Transverse colon (tissue), 4 donors: ENCODE results near the gene HOXC4. TPM values are rescaled to one million over a fixed set of nuclear protein-coding genes. Genes with fewer than 3 reads are reported as not detected.
"Not testable (repeated sequence)": the region's sequence is repeated elsewhere in the genome, so short reads cannot be mapped to it uniquely, and the experiment has no call there.

ENCODE experiments used
- DNase-seq: peaks from one replicate; pipeline ENCODE4 v3.0.0-alpha.2; 2019
- H3K27ac ChIP-seq, 4 donors: fragments of 200-600 bp; sonication (generic); 2 replicates each; pipeline ENCODE4 v1.5.1; 2016 to 2018; ENCODE audit warnings: inconsistent platforms in 4 of 4
- H3K27me3 ChIP-seq: fragments of 200-600 bp; sonication (generic); 2 replicates; pipeline ENCODE4 v1.5.1; 2017; ENCODE audit warnings: inconsistent platforms
- H3K36me3 ChIP-seq, 4 donors: fragments of 200-600 bp; sonication (generic); 2 replicates each; pipeline ENCODE4 v1.5.1; 2017 to 2019; ENCODE audit warnings: inconsistent platforms in 4 of 4
- H3K4me1 ChIP-seq, 4 donors: fragments of 200-600 bp; sonication (generic); 2 replicates each; pipeline ENCODE4 v1.5.1; 2017 to 2020; ENCODE audit warnings: inconsistent platforms in 4 of 4
- H3K4me3 ChIP-seq, 4 donors: fragments of 200-600 bp; sonication (generic); 1 replicate in 1 of 4; 2 replicates in 3 of 4; pipeline versions ENCODE4 v1.5.1 to v1.6.1; 2017 to 2019; ENCODE audit warnings: inconsistent platforms in 4 of 4
- H3K9me3 ChIP-seq, 2 donors: fragments of 200-600 bp; sonication (generic); 2 replicates each; pipeline ENCODE4 v1.5.1; 2017 to 2019; ENCODE audit warnings: inconsistent platforms in 2 of 2
- EP300 ChIP-seq: sonication (generic); formaldehyde crosslinking; IDR thresholded peaks from one replicate; pipeline ENCODE4 v1.6.1; 2017; ENCODE audit warnings: antibody characterized with exemption, low read depth
- POLR2A ChIP-seq: fragments of 450-650 bp; IDR thresholded peaks from one replicate; pipeline ENCODE4 v1.6.1; 2016; ENCODE audit warnings: antibody characterized with exemption, mild to moderate bottlenecking, moderate library complexity
- POLR2AphosphoS5 ChIP-seq, 3 donors: sonication (generic); formaldehyde crosslinking; IDR thresholded peaks; one replicate each; pipeline ENCODE4 v1.6.1; 2016; ENCODE audit warnings: antibody characterized with exemption in 3 of 3
- WGBS, 2 donors: methylation state at CpG; one replicate each; pipeline ENCODE4 v1.1.5; 2018; ENCODE audit warnings: low coverage in 1 of 2; 5-methylcytosine and 5-hydroxymethylcytosine counted together
- in situ Hi-C, 4 donors: fragments of 200-750 bp; cut with MboI; loops; one replicate each; pipeline versions ENCODE4 v1.15.0 to v1.15.1; 2017; ENCODE audit warnings: low sequenced_read_pairs in 3 of 4, low pct_ligation_motif_present in 1 of 4, low pct_unique_long_range_greater_than_20kb in 1 of 4
- intact Hi-C: fragments of 100-400 bp; cut with DNase I; formaldehyde crosslinking; loops from one replicate; pipeline ENCODE4 v1.15.1; 2023; ENCODE audit warnings: low total_unique reads
- total RNA-seq, 4 donors: library from RNA; depleted of rRNA; stranded (reverse); fragments of >200 nt; gene quantifications; one replicate each; pipeline ENCODE4 v1.1.0, GENCODE V29; 2016
- TF ChIP-seq, protein P1 (sequence below), 5 experiments: fragments of 200-600 bp in 3 of 5; fragments of 450-650 bp in 2 of 5; sonication (generic) in 3 of 5; IDR thresholded peaks; 1 replicate in 2 of 5; 2 replicates in 3 of 5; pipeline ENCODE4 v1.5.1; 2016 to 2017; ENCODE audit warnings: antibody characterized with exemption in 5 of 5, inconsistent platforms in 3 of 5, mild to moderate bottlenecking in 2 of 5, moderate library complexity in 1 of 5

The HOXC4 gene
- total RNA-seq, 4 donors from 2014 or later: 0.64 to 0.68 TPM; not detected in 2

DNA sequence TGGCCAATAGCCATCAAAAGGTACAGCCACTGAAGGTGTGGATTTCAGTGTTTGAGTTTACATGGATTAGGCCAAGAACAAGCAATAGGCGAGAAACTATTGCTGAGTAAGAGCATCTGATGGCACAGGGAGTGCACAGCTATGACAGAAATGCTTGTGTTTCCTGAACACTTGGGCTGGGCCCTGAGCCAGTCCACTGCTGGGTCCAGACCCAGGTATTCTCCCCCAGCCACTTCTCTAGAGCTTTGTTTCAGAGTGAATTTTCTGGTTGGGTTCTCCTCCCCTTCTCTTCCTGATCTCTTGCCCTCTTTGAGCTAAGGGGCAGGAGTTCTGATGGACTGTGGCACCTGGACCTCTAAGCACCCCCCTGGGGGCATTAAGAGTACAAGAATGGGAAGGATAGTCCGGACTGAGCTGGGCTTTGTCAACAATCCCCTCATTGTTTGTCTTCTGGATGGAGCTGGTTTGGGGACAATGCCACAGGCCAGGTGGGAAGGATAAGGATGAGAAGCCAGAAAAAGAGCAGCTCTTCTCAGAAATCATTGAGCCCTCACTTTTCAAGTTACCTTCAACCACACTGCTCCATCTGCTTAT is 12.4 kb upstream of the HOXC4 start:
- intact Hi-C loops: no loop called here
- Histone ChIP-seq H3K9me3 (no peaks in the 10 kb centered on the region), H3K4me1 (no peaks in the 10 kb centered on the region), H3K27me3 (peaks cover 100% of the 10 kb centered on the region), H3K4me3 (no peak overlapping the region), H3K27ac (no peak overlapping the region), H3K36me3 (no peaks in the 10 kb centered on the region)
- in situ Hi-C loops: no loop called here
- DNase-seq: no peak
- TF ChIP-seq POLR2A (no peak), POLR2AphosphoS5 (IDR thresholded peaks at IDR 0.05) (no peak), EP300 (no peak)
- TF ChIP-seq, protein P1, sequence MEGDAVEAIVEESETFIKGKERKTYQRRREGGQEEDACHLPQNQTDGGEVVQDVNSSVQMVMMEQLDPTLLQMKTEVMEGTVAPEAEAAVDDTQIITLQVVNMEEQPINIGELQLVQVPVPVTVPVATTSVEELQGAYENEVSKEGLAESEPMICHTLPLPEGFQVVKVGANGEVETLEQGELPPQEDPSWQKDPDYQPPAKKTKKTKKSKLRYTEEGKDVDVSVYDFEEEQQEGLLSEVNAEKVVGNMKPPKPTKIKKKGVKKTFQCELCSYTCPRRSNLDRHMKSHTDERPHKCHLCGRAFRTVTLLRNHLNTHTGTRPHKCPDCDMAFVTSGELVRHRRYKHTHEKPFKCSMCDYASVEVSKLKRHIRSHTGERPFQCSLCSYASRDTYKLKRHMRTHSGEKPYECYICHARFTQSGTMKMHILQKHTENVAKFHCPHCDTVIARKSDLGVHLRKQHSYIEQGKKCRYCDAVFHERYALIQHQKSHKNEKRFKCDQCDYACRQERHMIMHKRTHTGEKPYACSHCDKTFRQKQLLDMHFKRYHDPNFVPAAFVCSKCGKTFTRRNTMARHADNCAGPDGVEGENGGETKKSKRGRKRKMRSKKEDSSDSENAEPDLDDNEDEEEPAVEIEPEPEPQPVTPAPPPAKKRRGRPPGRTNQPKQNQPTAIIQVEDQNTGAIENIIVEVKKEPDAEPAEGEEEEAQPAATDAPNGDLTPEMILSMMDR (IDR thresholded peaks at IDR 0.05): no peak
- WGBS, 2 donors: 50 to 69% methylated on average over 1 to 2 of the region's 2 CpGs

DNA sequence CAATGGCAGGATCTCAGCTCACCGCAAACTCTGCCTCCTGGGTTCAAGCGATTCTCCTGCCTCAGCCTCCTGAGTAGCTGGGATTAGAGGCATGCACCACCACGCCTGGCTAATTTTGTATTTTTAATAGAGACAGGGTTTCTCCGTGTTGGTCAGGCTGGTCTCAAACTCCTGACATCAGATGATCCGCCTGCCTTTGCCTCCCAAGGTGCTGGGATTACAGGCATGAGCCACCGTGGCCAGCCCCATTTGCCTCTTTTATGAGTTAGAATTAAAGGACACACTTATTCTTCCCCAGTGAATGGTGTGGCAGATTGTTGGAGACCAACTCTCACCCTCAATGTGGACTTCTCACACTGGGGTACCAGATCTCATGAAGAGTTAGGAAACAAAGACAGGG is 11.6 kb upstream of the HOXC4 start:
- intact Hi-C loops, H3K27ac ChIP-seq, H3K9me3 ChIP-seq, in situ Hi-C loops, DNase-seq, H3K36me3 ChIP-seq, H3K4me3 ChIP-seq, H3K4me1 ChIP-seq: not testable (repeated sequence)
- 68 to 100% methylated on average over 3 to 6 of the region's 6 CpGs for WGBS, 2 donors
- peaks cover 100% of the 10 kb centered on the region for H3K27me3 ChIP-seq

DNA sequence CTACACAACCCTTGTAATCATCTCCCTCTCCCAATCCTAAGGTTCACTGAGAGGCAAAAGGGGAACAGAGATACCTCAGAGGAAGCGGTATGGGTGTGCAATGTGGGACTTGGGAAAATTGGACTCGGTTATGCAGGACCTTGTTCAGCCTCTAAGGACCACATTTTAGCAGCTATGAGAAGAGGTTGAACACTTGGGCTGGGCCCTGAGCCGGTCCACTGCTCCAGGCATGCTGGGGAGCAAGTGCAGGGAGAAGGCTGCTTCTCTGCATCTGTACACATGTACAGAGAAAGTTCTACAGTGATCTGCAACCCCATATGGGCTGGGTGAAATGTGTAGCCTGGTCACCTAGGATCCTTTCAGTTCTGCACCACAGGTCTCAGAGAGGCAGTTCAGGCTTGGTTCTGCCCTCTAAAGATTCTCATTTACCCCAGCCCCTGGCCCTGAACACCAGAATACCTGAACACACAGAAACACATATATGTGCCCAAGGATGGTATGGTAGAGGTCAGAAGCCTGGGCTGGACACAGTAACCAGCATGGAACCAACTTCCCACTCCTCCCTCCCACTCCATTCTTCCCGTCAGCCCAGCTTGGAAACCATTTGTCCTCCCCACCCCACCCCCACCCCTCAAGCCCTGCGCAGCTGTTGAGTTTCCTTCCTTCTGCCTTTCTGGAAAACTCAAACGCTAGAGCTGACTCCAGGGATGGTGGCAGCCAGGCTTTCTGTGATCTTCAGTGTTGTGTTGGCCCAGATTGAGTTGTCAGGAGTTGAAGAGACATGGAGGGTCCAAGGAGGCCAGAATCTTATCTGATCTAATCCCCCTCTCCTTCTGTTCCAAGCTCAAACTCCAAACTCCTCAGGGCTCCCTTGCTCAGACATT is 10.4 kb upstream of the HOXC4 start:
- Histone ChIP-seq H3K9me3 (no peaks in the 10 kb centered on the region), H3K27ac (no peak overlapping the region), H3K4me3 (no peak overlapping the region), H3K4me1 (peaks cover 0 to 11% (median 3%) of the 10 kb centered on the region in 4 donors), H3K36me3 (no peaks in the 10 kb centered on the region), H3K27me3 (peaks cover 100% of the 10 kb centered on the region)
- intact Hi-C loops (no loop called here), in situ Hi-C loops (no loop called here)
- TF ChIP-seq POLR2AphosphoS5 (IDR thresholded peaks at IDR 0.05) (no peak), POLR2A (no peak)
- TF ChIP-seq, protein P1 (IDR thresholded peaks at IDR 0.05): no peak
- no peak for DNase-seq
- 58 to 61% methylated on average over 2 to 6 of the region's 6 CpGs for WGBS, 2 donors

DNA sequence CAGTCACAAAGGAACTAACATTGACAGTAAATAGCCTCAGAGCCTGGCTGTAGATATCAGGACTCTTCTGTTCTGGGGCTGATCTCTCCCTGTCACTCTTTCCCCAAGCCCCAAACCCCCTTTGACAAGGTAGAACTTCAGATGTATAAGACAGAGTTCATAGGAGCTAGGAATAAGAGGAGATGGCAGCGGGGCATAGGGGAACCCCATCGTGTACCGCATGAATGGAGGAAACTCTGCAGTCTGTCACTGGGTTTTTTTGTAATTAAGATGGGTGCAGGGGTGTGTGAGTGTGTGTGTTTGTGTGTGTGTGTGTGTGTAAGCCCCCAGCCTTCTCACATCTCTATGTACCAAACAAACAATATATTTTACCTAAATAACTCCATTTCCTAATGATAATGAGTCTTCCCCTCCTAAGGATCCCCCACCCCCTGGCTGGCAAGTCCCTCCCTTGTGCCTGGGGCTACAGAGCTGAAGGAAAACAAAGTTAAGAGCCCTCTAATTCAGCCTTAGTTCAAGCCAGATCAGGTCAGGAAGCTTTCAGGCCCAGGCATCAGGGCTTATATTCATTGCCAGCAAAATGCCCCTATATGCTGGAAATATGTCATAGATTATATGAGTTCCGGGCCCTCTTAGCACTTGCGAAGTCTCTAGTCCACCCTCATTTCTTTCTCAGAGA is 9.1 kb upstream of the HOXC4 start:
- H3K27me3 ChIP-seq: peaks cover 100% of the 10 kb centered on the region
- no peaks in the 10 kb centered on the region for H3K9me3 ChIP-seq
- intact Hi-C loops (no loop called here), in situ Hi-C loops (no loop called here)
- peaks cover 0 to 11% (median 3%) of the 10 kb centered on the region in 4 donors for H3K4me1 ChIP-seq
- H3K36me3 ChIP-seq: no peaks in the 10 kb centered on the region
- H3K27ac ChIP-seq: no peak overlapping the region
- WGBS, 2 donors: 65 to 70% methylated on average over 2 to 5 of the region's 5 CpGs
- TF ChIP-seq EP300 (no peak), POLR2A (no peak), POLR2AphosphoS5 (IDR thresholded peaks at IDR 0.05) (no peak)
- TF ChIP-seq, protein P1 (IDR thresholded peaks at IDR 0.05): no peak
- DNase-seq: no peak
- no peak overlapping the region for H3K4me3 ChIP-seq
